AG04450 (cell line): ENCODE measurements around the gene RNASE8. TPM values are rescaled to one million over a fixed set of nuclear protein-coding genes. Genes with fewer than 3 reads are reported as not detected.

Experiments used
- CTCF ChIA-PET: fragments of 300-600, 350-600 bp; formaldehyde crosslinking; extraction: SDS; loops from one replicate; lab custom pipeline; 2022; ENCODE audit warnings: antibody characterized with exemption, inconsistent platforms; lab: Charles Lee
- POLR2A ChIA-PET: fragments of 350-600 bp; formaldehyde crosslinking; extraction: SDS; loops from one replicate; lab custom pipeline; 2021; ENCODE audit warnings: antibody characterized with exemption, inconsistent platforms; lab: Yijun Ruan, JAX
- DNase-seq: peaks from one replicate; pipeline ENCODE4 v3.0.0-alpha.2; 2011; ENCODE audit warnings: low read depth, low spot score
- H3K27ac ChIP-seq: one replicate; pipeline ENCODE4 v1.5.1; 2012; ENCODE audit warnings: low read depth, low read length, control low read depth
- H3K27me3 ChIP-seq: one replicate; pipeline ENCODE4 v1.6.0; 2012; ENCODE audit warnings: low read length; ENCODE audit not compliant: control insufficient read depth, insufficient read depth
- H3K4me3 ChIP-seq: 2 replicates; pipeline ENCODE4 v1.5.1; 2011; ENCODE audit warnings: mild to moderate bottlenecking, low read depth, low read length, control low read depth
- H3K9me3 ChIP-seq: 2 replicates; pipeline ENCODE4 v1.5.1; 2012; ENCODE audit warnings: low read length; ENCODE audit not compliant: control insufficient read depth, insufficient read depth
- CTCF ChIP-seq: IDR thresholded peaks from 2 replicates; pipeline ENCODE4 v1.5.1; 2011; ENCODE audit warnings: low read depth, low read length, control low read depth, inconsistent platforms
- polyA plus RNA-seq: library from polyadenylated mRNA; depleted of rRNA; stranded (reverse); fragments of >200 nt; gene quantifications from 2 replicates; pipeline ENCODE4 v1.2.3, GENCODE V29; 2011

The RNASE8 gene
- polyA plus RNA-seq, 1 experiment: not detected

GRCh38 chr14:21047378-21047781 lies 10.2 kb upstream of the RNASE8 start:
- Histone ChIP-seq H3K4me3 (no peak overlapping the region), H3K9me3 (no peaks in the 10 kb centered on the region), H3K27me3 (peaks cover 16% of the 10 kb centered on the region), H3K27ac (no peak overlapping the region)
- no peak for DNase-seq
- POLR2A ChIA-PET: interaction anchor here (1.0 to 1.8 kb wide), 3 partner anchors 24 to 76 kb away, joined by 3 to 16 read pairs (median 3); no protein-coding TSS in a partner anchor
- CTCF ChIA-PET: interaction anchor here (0.6 to 4.0 kb wide), 10 partner anchors 20 to 137 kb away, joined by 3 to 42 read pairs (median 4); no protein-coding TSS in a partner anchor
- no peak for TF ChIP-seq CTCF

GRCh38 chr14:21048638-21049037 lies 9.0 kb upstream of the RNASE8 start:
- Histone ChIP-seq H3K27ac (no peak overlapping the region), H3K27me3 (peaks cover 14% of the 10 kb centered on the region), H3K9me3 (no peaks in the 10 kb centered on the region), H3K4me3 (no peak overlapping the region)
- no peak for TF ChIP-seq CTCF
- ChIA-PET CTCF (interaction anchor here (1.2 to 4.0 kb wide), 5 partner anchors 19 to 77 kb away, joined by 6 to 42 read pairs (median 11); no protein-coding TSS in a partner anchor), POLR2A (interaction anchor here (1.8 kb wide), 1 partner anchor 23 kb away, joined by 16 read pairs; no protein-coding TSS in a partner anchor)
- DNase-seq: no peak

DNA sequence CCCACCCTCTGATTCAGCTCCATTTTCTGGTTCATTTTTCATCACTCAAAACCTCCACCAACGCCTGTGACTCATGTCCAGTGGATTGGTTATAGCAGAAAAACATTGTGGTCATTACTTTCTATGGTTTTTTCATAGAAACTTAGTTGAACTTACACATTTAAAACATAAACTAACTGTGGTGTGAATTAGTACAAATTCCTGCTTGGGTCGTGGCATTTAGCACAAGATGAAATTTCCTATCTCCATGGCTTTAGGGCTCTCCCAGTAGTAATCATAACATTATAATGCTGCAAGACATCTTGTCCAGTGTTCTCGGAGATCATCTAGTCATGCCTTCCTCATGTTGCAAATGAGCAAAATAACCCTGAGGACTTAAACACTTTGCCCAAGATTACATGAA lies 8.3 kb upstream of the RNASE8 start:
- CTCF ChIA-PET: interaction anchor here (2.6 to 4.0 kb wide), 3 partner anchors 34 to 55 kb away, joined by 11 to 42 read pairs (median 16); no protein-coding TSS in a partner anchor

GRCh38 chr14:21050597-21050996 lies 7.0 kb upstream of the RNASE8 start:
- Histone ChIP-seq H3K4me3 (no peak overlapping the region), H3K9me3 (no peaks in the 10 kb centered on the region), H3K27ac (no peak overlapping the region), H3K27me3 (peaks cover 7% of the 10 kb centered on the region)
- no peak for DNase-seq
- TF ChIP-seq CTCF: no peak
- POLR2A ChIA-PET: no interaction called here
- CTCF ChIA-PET: interaction anchor here (1.6 to 2.5 kb wide), 2 partner anchors 36 to 80 kb away, joined by 3 to 13 read pairs; no protein-coding TSS in a partner anchor

More for the DNA sequence above, 8.3 kb upstream of the RNASE8 start:
- Histone ChIP-seq H3K9me3 (no peaks in the 10 kb centered on the region), H3K27ac (no peak overlapping the region), H3K4me3 (no peak overlapping the region), H3K27me3 (peaks cover 10% of the 10 kb centered on the region)
- POLR2A ChIA-PET: interaction anchor here (1.8 kb wide), 1 partner anchor 22 kb away, joined by 16 read pairs; no protein-coding TSS in a partner anchor
- no peak for TF ChIP-seq CTCF
- no peak for DNase-seq
